Head of caudate nucleus (tissue), 42 donors: Measurements from ENCODE around the gene PCDHA2.

Source experiments
- DNase-seq, 42 donors: peaks; one replicate each; pipeline versions ENCODE4 v3.0.0 to v3.0.0-alpha.2; 2020 to 2021; ENCODE audit warnings: mixed read lengths in 7 of 42
- intact Hi-C: fragments of 100-400 bp; cut with DNase I; formaldehyde crosslinking; loops from one replicate; pipeline ENCODE4 v1.15.0; 2022

The PCDHA2 gene

GRCh38 chr5:140842798-140843733 is 48.4 kb downstream of the PCDHA2 start:
- intact Hi-C loops: no loop called here
- DNase-seq: no peak
